H9 (cell line): Measurements from ENCODE around the gene ENOSF1. TPM values are rescaled to one million over a fixed set of nuclear protein-coding genes. Genes with fewer than 3 reads are reported as not detected.

Experiments
- DNase-seq: peaks from one replicate; pipeline ENCODE4 v3.0.0-alpha.2; 2017
- H2AFZ ChIP-seq: one replicate; pipeline ENCODE4 v1.6.1; 2013; ENCODE audit warnings: mild to moderate bottlenecking, low read length, control low read depth, moderate library complexity
- H2AK5ac ChIP-seq: 2 replicates; pipeline ENCODE4 v1.6.1; 2013; ENCODE audit warnings: low read length, control low read depth, mixed read lengths; ENCODE audit not compliant: insufficient read length
- H2BK120ac ChIP-seq: one replicate; pipeline ENCODE4 v1.6.1; 2013; ENCODE audit warnings: low read depth, mild to moderate bottlenecking, low read length, control low read depth, inconsistent platforms; ENCODE audit not compliant: poor library complexity, severe bottlenecking
- H2BK12ac ChIP-seq: 2 replicates; pipeline ENCODE4 v1.6.1; 2013; ENCODE audit warnings: low read length, control low read depth, mixed read lengths, low read depth; ENCODE audit not compliant: insufficient read length
- H2BK15ac ChIP-seq: 2 replicates; pipeline ENCODE4 v1.6.1; 2013; ENCODE audit warnings: low read depth, low read length, control low read depth
- H2BK20ac ChIP-seq: one replicate; pipeline ENCODE4 v1.6.1; 2013; ENCODE audit warnings: low read depth, mild to moderate bottlenecking, low read length, control low read depth, inconsistent platforms; ENCODE audit not compliant: poor library complexity, severe bottlenecking
- H2BK5ac ChIP-seq: 2 replicates; pipeline ENCODE4 v1.6.1; 2013; ENCODE audit warnings: low read length, control low read depth, mixed read lengths; ENCODE audit not compliant: insufficient read length
- H3K14ac ChIP-seq: 2 replicates; pipeline ENCODE4 v1.6.1; 2013; ENCODE audit warnings: low read length, control low read depth; ENCODE audit not compliant: insufficient read depth
- H3K18ac ChIP-seq: 2 replicates; pipeline ENCODE4 v1.6.1; 2013; ENCODE audit warnings: low read depth, mild to moderate bottlenecking, mixed read lengths, low read length, control low read depth; ENCODE audit not compliant: insufficient read length
- H3K23ac ChIP-seq: 2 replicates; pipeline ENCODE4 v1.6.1; 2013; ENCODE audit warnings: low read length, control low read depth, mixed read lengths, low read depth; ENCODE audit not compliant: insufficient read length
- H3K23me2 ChIP-seq: 2 replicates; pipeline ENCODE4 v1.6.1; 2013; ENCODE audit warnings: low read depth, mild to moderate bottlenecking, mixed read lengths, low read length, control low read depth; ENCODE audit not compliant: insufficient read length, poor library complexity, severe bottlenecking
- H3K27ac ChIP-seq: 2 replicates; pipeline ENCODE4 v1.5.1; 2013; ENCODE audit warnings: low read length, control low read depth, mixed read lengths, low read depth; ENCODE audit not compliant: insufficient read length
- H3K27me3 ChIP-seq: 2 replicates; pipeline ENCODE4 v1.6.1; 2013; ENCODE audit warnings: low read length, control low read depth, inconsistent platforms; ENCODE audit not compliant: insufficient read depth
- H3K4ac ChIP-seq: 2 replicates; pipeline ENCODE4 v1.6.1; 2013; ENCODE audit warnings: low read depth, mild to moderate bottlenecking, control low read depth, inconsistent platforms, low read length, moderate library complexity
- H3K4me1 ChIP-seq: 2 replicates; pipeline ENCODE4 v1.6.1; 2013; ENCODE audit warnings: low read length, control low read depth, inconsistent platforms; ENCODE audit not compliant: insufficient read depth
- H3K4me2 ChIP-seq: 2 replicates; pipeline ENCODE4 v1.6.1; 2013; ENCODE audit warnings: low read length, control low read depth, mixed read lengths; ENCODE audit not compliant: insufficient read length, insufficient read depth
- H3K56ac ChIP-seq: 2 replicates; pipeline ENCODE4 v1.6.1; 2013; ENCODE audit warnings: low read depth, mild to moderate bottlenecking, mixed read lengths, low read length, control low read depth; ENCODE audit not compliant: insufficient read length
- H3K79me1 ChIP-seq: 2 replicates; pipeline ENCODE4 v1.6.1; 2013; ENCODE audit warnings: low read depth, mild to moderate bottlenecking, moderate library complexity, low read length, control low read depth, inconsistent platforms; ENCODE audit not compliant: insufficient read depth, poor library complexity, severe bottlenecking
- H3K79me2 ChIP-seq: 2 replicates; pipeline ENCODE4 v1.6.1; 2013; ENCODE audit warnings: low read length, control low read depth, inconsistent platforms; ENCODE audit not compliant: insufficient read depth
- H3K9ac ChIP-seq: 2 replicates; pipeline ENCODE4 v1.6.1; 2013; ENCODE audit warnings: low read length, control low read depth, mixed read lengths; ENCODE audit not compliant: insufficient read length; ENCODE audit errors: extremely low read depth
- H3K9me3 ChIP-seq: one replicate; pipeline ENCODE4 v1.6.1; 2013; ENCODE audit warnings: low read depth, low read length, inconsistent platforms; ENCODE audit not compliant: control insufficient read depth
- H3T11ph ChIP-seq: one replicate; pipeline ENCODE4 v1.6.1; 2013; ENCODE audit warnings: mild to moderate bottlenecking, low read length, control low read depth, inconsistent platforms
- H4K20me1 ChIP-seq: one replicate; pipeline ENCODE4 v1.6.1; 2013; ENCODE audit not compliant: control insufficient read depth, insufficient read length, insufficient read depth
- H4K5ac ChIP-seq: 2 replicates; pipeline ENCODE4 v1.6.1; 2013; ENCODE audit warnings: low read depth, mild to moderate bottlenecking, mixed read lengths, low read length, control low read depth; ENCODE audit not compliant: insufficient read length
- H4K8ac ChIP-seq: replicated peaks from 2 replicates; pipeline ENCODE4 v1.6.1; 2013; ENCODE audit warnings: low read length, control low read depth, mixed read lengths, low read depth; ENCODE audit not compliant: insufficient read length
- H4K91ac ChIP-seq: 2 replicates; pipeline ENCODE4 v1.6.1; 2013; ENCODE audit warnings: low read depth, mild to moderate bottlenecking, moderate library complexity, mixed read lengths, low read length, control low read depth; ENCODE audit not compliant: insufficient read length
- H3K27ac Mint-ChIP-seq, 3 experiments: 2 replicates in 2 of 3; 3 replicates in 1 of 3; pipeline ENCODE4 v1.8.0; 2020 to 2021; ENCODE audit warnings: mixed read lengths in 3 of 3, mild to moderate bottlenecking in 1 of 3, moderate library complexity in 1 of 3
- H3K27me3 Mint-ChIP-seq: 2 replicates; pipeline ENCODE4 v1.8.0; 2021; ENCODE audit warnings: low read depth, mild to moderate bottlenecking, moderate library complexity, mixed read lengths
- H3K36me3 Mint-ChIP-seq, 3 experiments: 2 replicates in 2 of 3; 3 replicates in 1 of 3; pipeline ENCODE4 v1.8.0; 2020 to 2021; ENCODE audit warnings: low read depth in 3 of 3, mixed read lengths in 3 of 3; ENCODE audit not compliant: insufficient read depth in 1 of 3
- H3K4me1 Mint-ChIP-seq, 2 experiments: 2 replicates each; pipeline ENCODE4 v1.8.0; 2020; ENCODE audit warnings: mixed read lengths in 2 of 2
- H3K4me3 Mint-ChIP-seq, 2 experiments: 2 replicates in 1 of 2; 3 replicates in 1 of 2; pipeline ENCODE4 v1.8.0; 2020 to 2021; ENCODE audit warnings: mild to moderate bottlenecking in 2 of 2, mixed read lengths in 2 of 2, moderate library complexity in 1 of 2
- H3K9me3 Mint-ChIP-seq, 2 experiments: 2 replicates in 1 of 2; 3 replicates in 1 of 2; pipeline ENCODE4 v1.8.0; 2020; ENCODE audit warnings: mild to moderate bottlenecking in 2 of 2, mixed read lengths in 2 of 2, moderate library complexity in 1 of 2
- CTCF ChIP-seq: fragments of 200-600 bp; sonication (generic); conservative IDR thresholded peaks from 3 replicates; pipeline ENCODE4 v1.8.0; 2021; ENCODE audit warnings: antibody characterized with exemption, mild to moderate bottlenecking
- WGBS: extraction: QIAGEN DNeasy Blood & Tissue Kit; methylation state at CpG from one replicate; pipeline ENCODE4 v1.1.7; 2013; ENCODE audit warnings: missing lambda C conversion rate, low lambda C conversion rate, mixed read lengths; ENCODE audit not compliant: insufficient read length; ENCODE audit errors: extremely low coverage; 5-methylcytosine and 5-hydroxymethylcytosine counted together
- total RNA-seq: library from RNA; stranded (reverse); gene quantifications from 2 replicates; pipeline ENCODE4 v1.2.1, GENCODE V29; 2021

The ENOSF1 gene
- total RNA-seq, 1 experiment from 2014 or later = 40.3 TPM

- no peak overlapping the region for H4K91ac ChIP-seq
- TF ChIP-seq CTCF = no peak
- peak overlapping the region; percentile 81 for H3K4me2 ChIP-seq
- no peak overlapping the region for H3T11ph ChIP-seq
- H4K8ac ChIP-seq = no peak overlapping the region
- no peak overlapping the region for H2BK12ac ChIP-seq
- DNase-seq = no peak
- no peak overlapping the region for H2BK5ac ChIP-seq
- H3K36me3 Mint-ChIP-seq = peaks cover 4 to 29% (median 13%) of the 10 kb centered on the region in 3 experiments; a peak in 5 of 7 replicates
- no peak overlapping the region for H2BK120ac ChIP-seq
- peaks cover 6 to 7% of the 10 kb centered on the region in 2 experiments for H3K4me1 Mint-ChIP-seq
- H3K4me1 ChIP-seq = 0 out of 2 replicates have a peak, but pooled peaks cover 2% of the 10 kb centered on the region
- H3K23me2 ChIP-seq = peaks cover 8% of the 10 kb centered on the region
- no peak overlapping the region for H3K23ac ChIP-seq
- H2AFZ ChIP-seq = no peak overlapping the region
- H2AK5ac ChIP-seq = no peak overlapping the region
- peaks cover 3 to 7% of the 10 kb centered on the region in 2 experiments; a peak in 3 of 5 replicates for H3K9me3 Mint-ChIP-seq
- no peak overlapping the region for H3K4ac ChIP-seq
- peak overlapping the region; percentile 77 to 80 for H3K4me3 Mint-ChIP-seq
- no peak overlapping the region for H2BK15ac ChIP-seq
- no peaks in the 10 kb centered on the region for H3K9me3 ChIP-seq
- H3K79me2 ChIP-seq = no peaks in the 10 kb centered on the region
- H3K27me3 ChIP-seq = no peaks in the 10 kb centered on the region
- no peak overlapping the region for H4K5ac ChIP-seq
- H3K27me3 Mint-ChIP-seq = peaks cover 5% of the 10 kb centered on the region
- no peak overlapping the region for H3K9ac ChIP-seq
- H3K79me1 ChIP-seq = peaks cover 3% of the 10 kb centered on the region
- H3K27ac ChIP-seq = no peak overlapping the region
- no peak overlapping the region for H3K18ac ChIP-seq
- WGBS = no CpG with 5 or more reads among the region's 8 CpGs
- no peak overlapping the region for H3K56ac ChIP-seq
- peak overlapping the region in 1 of 3 experiments; percentile 16; a peak in 2 of 7 replicates for H3K27ac Mint-ChIP-seq
- peak overlapping the region; percentile 69; the same call in 1 of the 2 replicates for H3K14ac ChIP-seq
- no peaks in the 10 kb centered on the region for H4K20me1 ChIP-seq
- no peak overlapping the region for H2BK20ac ChIP-seq
Observed at GRCh38 chr18:711310-711656, 1.1 kb downstream of the ENOSF1 start.
